Parathyroid adenoma (tissue), 2 donors: ENCODE results near the gene LY6G6C.

Experiments
- H2AFZ ChIP-seq: fragments of 300-600 bp; sonication (generic); one replicate; pipeline ENCODE4 v1.7.0; 2017; ENCODE audit warnings: antibody characterized with exemption, mild to moderate bottlenecking
- H3K27ac ChIP-seq: fragments of 300-600 bp; sonication (generic); one replicate; pipeline ENCODE4 v1.7.0; 2017
- H3K27me3 ChIP-seq: fragments of 300-600 bp; sonication (generic); one replicate; pipeline ENCODE4 v1.7.0; 2017; ENCODE audit warnings: low read length; ENCODE audit not compliant: control insufficient read depth, insufficient read depth
- H3K36me3 ChIP-seq: fragments of 300-600 bp; sonication (generic); one replicate; pipeline ENCODE4 v1.7.0; 2017; ENCODE audit warnings: low read length; ENCODE audit not compliant: control insufficient read depth, insufficient read depth
- H3K4me1 ChIP-seq: fragments of 300-600 bp; sonication (generic); one replicate; pipeline ENCODE4 v1.7.0; 2017; ENCODE audit warnings: control low read depth
- H3K4me2 ChIP-seq: fragments of 300-600 bp; sonication (generic); one replicate; pipeline ENCODE4 v1.7.0; 2017; ENCODE audit warnings: low read length
- H3K4me3 ChIP-seq: fragments of 300-600 bp; sonication (generic); one replicate; pipeline ENCODE4 v1.7.0; 2017; ENCODE audit warnings: low read depth, low read length
- H3K79me2 ChIP-seq: fragments of 300-600 bp; sonication (generic); one replicate; pipeline ENCODE4 v1.7.0; 2017; ENCODE audit warnings: control low read depth
- H3K9ac ChIP-seq: fragments of 300-600 bp; sonication (generic); one replicate; pipeline ENCODE4 v1.7.0; 2017; ENCODE audit warnings: mild to moderate bottlenecking
- H3K9me3 ChIP-seq: fragments of 300-600 bp; sonication (generic); one replicate; pipeline ENCODE4 v1.7.0; 2017; ENCODE audit warnings: low read length; ENCODE audit not compliant: control insufficient read depth
- TF ChIP-seq, protein P1 (sequence below): fragments of 300-600 bp; sonication (generic); IDR thresholded peaks from one replicate; pipeline ENCODE4 v1.7.0; 2017; ENCODE audit warnings: antibody characterized with exemption, mild to moderate bottlenecking
- donor health status: primary hyperparathyroidism.

The LY6G6C gene

DNA sequence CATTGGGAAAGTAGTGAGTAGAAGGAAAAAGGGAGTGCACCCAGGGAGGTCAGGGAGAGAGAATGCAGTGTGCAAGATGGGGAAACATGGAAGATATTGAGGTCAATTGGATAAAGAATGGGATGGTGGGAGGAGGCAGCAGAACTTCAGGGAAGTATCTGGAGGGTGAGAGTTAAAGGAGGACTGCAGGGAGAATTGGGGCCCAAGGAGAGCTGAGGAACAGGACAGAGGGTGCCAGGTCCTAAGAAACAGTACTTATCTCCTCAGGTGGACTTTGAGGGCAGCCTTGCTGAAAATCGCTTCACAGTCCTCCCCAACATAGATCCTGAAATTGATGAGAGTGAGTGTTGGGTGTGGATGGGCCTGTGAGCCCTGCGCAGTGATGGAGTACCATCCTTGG is 36.7 kb upstream of the LY6G6C start:
- no peaks in the 10 kb centered on the region for H3K9me3 ChIP-seq
- no peak overlapping the region for H3K4me2 ChIP-seq
- TF ChIP-seq, protein P1, sequence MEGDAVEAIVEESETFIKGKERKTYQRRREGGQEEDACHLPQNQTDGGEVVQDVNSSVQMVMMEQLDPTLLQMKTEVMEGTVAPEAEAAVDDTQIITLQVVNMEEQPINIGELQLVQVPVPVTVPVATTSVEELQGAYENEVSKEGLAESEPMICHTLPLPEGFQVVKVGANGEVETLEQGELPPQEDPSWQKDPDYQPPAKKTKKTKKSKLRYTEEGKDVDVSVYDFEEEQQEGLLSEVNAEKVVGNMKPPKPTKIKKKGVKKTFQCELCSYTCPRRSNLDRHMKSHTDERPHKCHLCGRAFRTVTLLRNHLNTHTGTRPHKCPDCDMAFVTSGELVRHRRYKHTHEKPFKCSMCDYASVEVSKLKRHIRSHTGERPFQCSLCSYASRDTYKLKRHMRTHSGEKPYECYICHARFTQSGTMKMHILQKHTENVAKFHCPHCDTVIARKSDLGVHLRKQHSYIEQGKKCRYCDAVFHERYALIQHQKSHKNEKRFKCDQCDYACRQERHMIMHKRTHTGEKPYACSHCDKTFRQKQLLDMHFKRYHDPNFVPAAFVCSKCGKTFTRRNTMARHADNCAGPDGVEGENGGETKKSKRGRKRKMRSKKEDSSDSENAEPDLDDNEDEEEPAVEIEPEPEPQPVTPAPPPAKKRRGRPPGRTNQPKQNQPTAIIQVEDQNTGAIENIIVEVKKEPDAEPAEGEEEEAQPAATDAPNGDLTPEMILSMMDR: no peak
- no peaks in the 10 kb centered on the region for H3K4me1 ChIP-seq
- no peak overlapping the region for H3K9ac ChIP-seq
- H3K79me2 ChIP-seq: no peaks in the 10 kb centered on the region
- H3K27me3 ChIP-seq: no peaks in the 10 kb centered on the region
- H3K27ac ChIP-seq: no peak overlapping the region
- H3K36me3 ChIP-seq: no peaks in the 10 kb centered on the region
- H2AFZ ChIP-seq: no peak overlapping the region
- H3K4me3 ChIP-seq: no peak overlapping the region

DNA sequence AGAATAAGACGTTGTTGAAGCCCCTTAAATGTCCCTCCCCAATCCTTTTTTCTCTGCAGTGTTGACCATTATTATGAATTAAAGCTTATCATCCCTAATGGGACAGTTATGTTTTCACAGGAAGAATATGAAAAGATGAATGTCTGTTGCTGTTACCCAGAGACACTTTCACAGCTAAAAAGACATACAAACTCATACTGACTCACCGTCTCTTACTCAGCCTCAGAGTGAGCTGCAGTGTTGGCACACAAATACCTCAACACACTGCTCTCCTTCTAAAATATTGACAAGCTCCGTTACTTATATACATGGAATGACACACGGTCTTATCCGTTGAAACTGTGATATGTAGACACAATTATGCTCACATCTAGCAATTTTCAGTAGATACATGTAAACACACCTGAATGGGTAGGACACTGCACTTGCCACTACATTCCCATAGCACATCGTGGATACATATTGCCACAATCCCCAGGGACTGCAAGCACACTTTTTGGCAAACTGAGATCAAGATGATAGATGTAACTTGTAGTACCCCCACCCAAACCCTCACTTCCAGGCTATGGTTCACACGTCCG is 31.3 kb upstream of the LY6G6C start:
- H3K4me2 ChIP-seq: no peak overlapping the region
- H3K4me1 ChIP-seq: no peaks in the 10 kb centered on the region
- no peaks in the 10 kb centered on the region for H3K9me3 ChIP-seq
- H3K9ac ChIP-seq: no peak overlapping the region
- no peak overlapping the region for H2AFZ ChIP-seq
- H3K27me3 ChIP-seq: no peaks in the 10 kb centered on the region
- TF ChIP-seq, protein P1: no peak
- H3K27ac ChIP-seq: no peak overlapping the region
- H3K4me3 ChIP-seq: no peak overlapping the region
- no peaks in the 10 kb centered on the region for H3K79me2 ChIP-seq
- H3K36me3 ChIP-seq: no peaks in the 10 kb centered on the region

DNA sequence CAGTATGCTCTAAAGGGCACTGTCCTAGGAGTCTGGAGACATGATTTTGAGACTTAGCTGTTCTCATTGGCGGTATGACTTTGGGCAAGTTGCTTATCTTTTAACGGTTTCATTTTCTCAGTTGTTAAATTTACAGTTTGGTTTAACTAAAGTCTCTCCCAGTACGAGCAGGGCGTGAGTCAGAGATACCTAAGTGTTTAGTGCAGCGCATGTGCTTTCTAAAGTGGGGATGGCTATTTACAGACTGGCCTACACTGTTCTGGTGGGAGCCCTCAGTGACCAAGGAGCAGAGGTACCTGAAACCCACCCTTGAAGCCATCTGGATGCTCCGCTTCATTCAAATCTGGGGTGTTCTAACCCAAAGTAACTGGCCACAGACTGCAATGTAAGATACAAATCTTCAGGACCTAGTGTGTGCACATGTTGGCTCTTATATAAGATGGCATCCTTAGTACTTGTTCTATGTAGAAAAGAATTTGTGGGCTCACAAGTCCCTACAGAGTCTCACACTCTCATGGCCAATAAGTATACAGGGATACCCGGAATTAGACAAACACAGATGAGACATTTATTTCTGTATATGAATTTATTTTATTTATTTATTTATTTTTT is 29.0 kb upstream of the LY6G6C start:
- no peaks in the 10 kb centered on the region for H3K27me3 ChIP-seq
- H3K27ac ChIP-seq: no peak overlapping the region
- no peaks in the 10 kb centered on the region for H3K9me3 ChIP-seq
- no peak overlapping the region for H3K4me3 ChIP-seq
- H2AFZ ChIP-seq: no peak overlapping the region
- H3K4me1 ChIP-seq: no peaks in the 10 kb centered on the region
- TF ChIP-seq, protein P1: no peak
- H3K9ac ChIP-seq: no peak overlapping the region
- H3K4me2 ChIP-seq: no peak overlapping the region
- H3K79me2 ChIP-seq: no peaks in the 10 kb centered on the region
- H3K36me3 ChIP-seq: no peaks in the 10 kb centered on the region

DNA sequence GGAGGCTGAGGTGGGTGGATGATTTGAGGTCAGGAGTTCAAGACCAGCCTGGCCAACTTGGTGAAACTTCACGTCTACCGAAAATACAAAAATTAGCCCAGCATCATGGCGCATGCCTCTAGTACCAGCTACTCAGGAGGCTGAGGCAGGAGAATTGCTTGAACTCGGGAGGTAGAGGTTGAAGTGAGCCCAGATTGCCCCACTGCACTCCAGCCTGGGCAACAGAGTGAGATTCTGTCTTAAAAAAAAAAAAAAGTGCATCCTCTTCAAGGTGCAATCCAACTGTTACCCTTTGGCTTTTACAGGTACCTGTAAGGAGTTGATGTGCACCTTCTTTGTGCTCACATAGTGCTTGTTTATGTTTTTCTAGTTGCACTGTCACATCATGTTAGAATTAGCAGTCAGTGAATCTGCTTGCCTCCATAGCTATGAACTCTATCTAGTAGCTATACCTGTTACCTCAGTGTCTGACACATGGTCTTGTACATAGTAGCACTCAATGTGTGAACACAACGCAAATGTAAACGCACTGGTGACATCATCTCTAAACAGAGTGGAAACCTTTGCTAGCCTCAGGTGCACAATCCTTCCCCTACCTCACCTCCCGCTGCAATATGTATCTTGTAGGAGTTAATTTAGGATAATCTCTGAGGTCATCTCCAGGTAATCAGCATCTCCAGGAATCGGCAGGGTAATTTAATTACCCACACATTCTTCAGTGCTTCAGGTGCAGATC is 27.9 kb upstream of the LY6G6C start:
- H3K9me3 ChIP-seq: no peaks in the 10 kb centered on the region
- H3K36me3 ChIP-seq: no peaks in the 10 kb centered on the region
- no peaks in the 10 kb centered on the region for H3K4me1 ChIP-seq
- no peak overlapping the region for H3K4me3 ChIP-seq
- TF ChIP-seq, protein P1: no peak
- H3K4me2 ChIP-seq: no peak overlapping the region
- H3K27me3 ChIP-seq: no peaks in the 10 kb centered on the region
- H3K79me2 ChIP-seq: no peaks in the 10 kb centered on the region
- no peak overlapping the region for H2AFZ ChIP-seq
- H3K27ac ChIP-seq: no peak overlapping the region
- no peak overlapping the region for H3K9ac ChIP-seq
